HepG2 (cell line): Measurements from ENCODE around the gene ARFIP1.

Experiments used
- CTCF ChIP-seq: sonication (generic); formaldehyde crosslinking; IDR thresholded peaks from 2 replicates; pipeline ENCODE4 v1.5.0; 2020; ENCODE audit warnings: mild to moderate bottlenecking, missing genetic modification reagents, moderate library complexity
- EP300 ChIP-seq, 3 experiments: sonication (generic) in 1 of 3; formaldehyde crosslinking in 1 of 3; IDR thresholded peaks; 2 replicates each; pipeline versions ENCODE4 v1.5.1 to v1.6.1; 2011 to 2020; ENCODE audit warnings: low read depth in 2 of 3, low read length in 2 of 3, borderline replicate concordance in 1 of 3, improper control_type of control experiment in 1 of 3, mild to moderate bottlenecking in 1 of 3, missing genetic modification reagents in 1 of 3, moderate library complexity in 1 of 3
- EZH2 ChIP-seq: conservative IDR thresholded peaks from 2 replicates; pipeline ENCODE4 v1.6.1; 2012; ENCODE audit warnings: mild to moderate bottlenecking, low read depth, low read length, moderate library complexity
- FOXM1 ChIP-seq: sonication (generic); formaldehyde crosslinking; IDR thresholded peaks from 2 replicates; pipeline ENCODE4 v1.5.0; 2020; ENCODE audit warnings: missing genetic modification reagents
- HNF4G ChIP-seq, 2 experiments: sonication (generic) in 1 of 2; formaldehyde crosslinking in 1 of 2; IDR thresholded peaks; 2 replicates each; pipeline versions ENCODE4 v1.4.0 to v1.6.1; 2011 to 2020; ENCODE audit warnings: borderline replicate concordance in 2 of 2, low read depth in 2 of 2, mild to moderate bottlenecking in 2 of 2, low read length in 1 of 2, missing genetic modification reagents in 1 of 2, moderate library complexity in 1 of 2
- POLR2AphosphoS5 ChIP-seq: IDR thresholded peaks from 2 replicates; pipeline ENCODE4 v1.6.1; 2012; ENCODE audit warnings: low read depth, low read length
- SP1 ChIP-seq, 2 experiments: fragments of 450-650 bp in 1 of 2; sonication (generic) in 1 of 2; formaldehyde crosslinking in 1 of 2; IDR thresholded peaks; 2 replicates each; pipeline versions ENCODE4 v1.4.0 to v1.6.1; 2016 to 2020; ENCODE audit warnings: missing genetic modification reagents in 1 of 2
- ZNF274 ChIP-seq: sonication (generic); formaldehyde crosslinking; IDR thresholded peaks from 2 replicates; pipeline ENCODE4 v1.5.1; 2020; ENCODE audit warnings: mild to moderate bottlenecking, missing genetic modification reagents
- ZZZ3 ChIP-seq: sonication (generic); formaldehyde crosslinking; IDR thresholded peaks from 2 replicates; pipeline ENCODE4 v1.4.0; 2020; ENCODE audit warnings: missing genetic modification reagents, mild to moderate bottlenecking, borderline replicate concordance
- TF ChIP-seq, protein P1 (sequence below): sonication (generic); formaldehyde crosslinking; IDR thresholded peaks from 2 replicates; pipeline ENCODE4 v1.5.0; 2020; ENCODE audit warnings: mild to moderate bottlenecking, missing genetic modification reagents

- no peak for TF ChIP-seq EZH2
- TF ChIP-seq HNF4G (IDR thresholded peaks at IDR 0.05; ENCODE audit: borderline replicate concordance, low read depth, low read length) = no peak
- TF ChIP-seq HNF4G (CRISPR knock-in tag; IDR thresholded peaks at IDR 0.05; ENCODE audit: borderline replicate concordance, low read depth) = no peak
- no peak for TF ChIP-seq EP300 (IDR thresholded peaks at IDR 0.05; ENCODE audit: low read depth in 2 of 2, low read length in 2 of 2)
- no peak for TF ChIP-seq EP300 (CRISPR knock-in tag; IDR thresholded peaks at IDR 0.05; ENCODE audit: borderline replicate concordance)
- no peak for TF ChIP-seq CTCF (CRISPR knock-in tag)
- TF ChIP-seq ZZZ3 (CRISPR knock-in tag) = no peak
- TF ChIP-seq ZNF274 (CRISPR knock-in tag) = no peak
- TF ChIP-seq SP1 (IDR thresholded peaks at IDR 0.05) = no peak
- TF ChIP-seq SP1 (CRISPR knock-in tag; IDR thresholded peaks at IDR 0.05) = no peak
- no peak for TF ChIP-seq POLR2AphosphoS5
- TF ChIP-seq, protein P1, sequence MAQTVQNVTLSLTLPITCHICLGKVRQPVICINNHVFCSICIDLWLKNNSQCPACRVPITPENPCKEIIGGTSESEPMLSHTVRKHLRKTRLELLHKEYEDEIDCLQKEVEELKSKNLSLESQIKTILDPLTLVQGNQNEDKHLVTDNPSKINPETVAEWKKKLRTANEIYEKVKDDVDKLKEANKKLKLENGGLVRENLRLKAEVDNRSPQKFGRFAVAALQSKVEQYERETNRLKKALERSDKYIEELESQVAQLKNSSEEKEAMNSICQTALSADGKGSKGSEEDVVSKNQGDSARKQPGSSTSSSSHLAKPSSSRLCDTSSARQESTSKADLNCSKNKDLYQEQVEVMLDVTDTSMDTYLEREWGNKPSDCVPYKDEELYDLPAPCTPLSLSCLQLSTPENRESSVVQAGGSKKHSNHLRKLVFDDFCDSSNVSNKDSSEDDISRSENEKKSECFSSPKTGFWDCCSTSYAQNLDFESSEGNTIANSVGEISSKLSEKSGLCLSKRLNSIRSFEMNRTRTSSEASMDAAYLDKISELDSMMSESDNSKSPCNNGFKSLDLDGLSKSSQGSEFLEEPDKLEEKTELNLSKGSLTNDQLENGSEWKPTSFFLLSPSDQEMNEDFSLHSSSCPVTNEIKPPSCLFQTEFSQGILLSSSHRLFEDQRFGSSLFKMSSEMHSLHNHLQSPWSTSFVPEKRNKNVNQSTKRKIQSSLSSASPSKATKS = no peak
- no peak for TF ChIP-seq FOXM1 (CRISPR knock-in tag)
Observed at GRCh38 chr4:152896811-152897210, 117.1 kb downstream of the ARFIP1 start.
